HG03159 (cell line): ENCODE results near the gene AP2B1.
"Not testable (repeated sequence)": the region's sequence is repeated elsewhere in the genome, so short reads cannot be mapped to it uniquely, and the experiment has no call there.

Experiments used
- ATAC-seq: cut with Tn5 transposase; IDR thresholded peaks from one replicate; pipeline ENCODE4 v1.9.1; 2021; ENCODE audit warnings: mild to moderate bottlenecking, moderate library complexity; ENCODE audit not compliant: unreplicated experiment

AP2B1 gene

DNA sequence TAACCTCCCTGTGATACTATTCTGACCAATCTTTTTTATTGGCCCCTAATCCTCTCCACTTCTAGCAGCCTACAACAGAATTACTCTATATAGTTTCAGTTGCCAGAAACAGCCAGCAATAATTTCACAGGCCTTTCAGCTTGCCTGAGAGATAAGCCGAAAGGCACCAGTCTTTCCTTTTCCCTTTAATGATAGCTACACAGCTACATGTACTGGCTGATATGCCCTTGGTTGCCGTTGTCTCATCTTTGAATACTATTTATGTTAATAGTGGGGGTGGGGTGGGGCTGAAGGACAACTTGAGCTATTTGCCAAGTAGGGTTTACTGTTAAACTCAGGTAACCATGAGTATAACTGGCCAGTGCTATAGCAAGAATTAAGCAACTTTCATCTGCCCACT is 108.5 kb downstream of the AP2B1 start:
- no peak for ATAC-seq

DNA sequence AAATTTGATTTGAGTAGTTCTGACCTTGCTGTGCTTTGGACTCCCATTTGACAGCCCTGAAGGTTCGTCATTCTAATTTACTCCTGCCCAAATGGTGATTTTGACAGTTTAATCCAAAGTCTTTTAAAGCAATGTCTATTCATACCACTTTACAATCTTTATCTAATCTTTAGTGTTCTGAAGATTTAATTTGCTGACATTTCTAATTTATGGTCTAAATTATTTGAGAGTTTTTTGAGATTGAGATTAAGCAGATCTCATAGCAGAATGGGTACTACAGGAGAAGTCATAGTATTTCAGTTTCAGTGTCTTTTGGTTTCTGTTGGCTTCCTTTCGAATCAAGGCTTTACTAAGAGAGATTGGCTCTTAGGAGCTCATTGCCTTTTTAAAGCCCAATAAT is 111.7 kb downstream of the AP2B1 start:
- ATAC-seq, result no peak

GRCh38 chr17:35700150-35700549 is 113.0 kb downstream of the AP2B1 start:
- no peak for ATAC-seq

- no peak for ATAC-seq
These were observed 114.4 kb downstream of the AP2B1 start for GRCh38 chr17:35701491-35701890.

- not testable (repeated sequence) for ATAC-seq
These were observed 116.2 kb downstream of the AP2B1 start for GRCh38 chr17:35703308-35703707.

- ATAC-seq, result no peak
These were observed 118.1 kb downstream of the AP2B1 start for GRCh38 chr17:35705230-35705629.

GRCh38 chr17:35705705-35706104 is 118.6 kb downstream of the AP2B1 start:
- no peak for ATAC-seq

DNA sequence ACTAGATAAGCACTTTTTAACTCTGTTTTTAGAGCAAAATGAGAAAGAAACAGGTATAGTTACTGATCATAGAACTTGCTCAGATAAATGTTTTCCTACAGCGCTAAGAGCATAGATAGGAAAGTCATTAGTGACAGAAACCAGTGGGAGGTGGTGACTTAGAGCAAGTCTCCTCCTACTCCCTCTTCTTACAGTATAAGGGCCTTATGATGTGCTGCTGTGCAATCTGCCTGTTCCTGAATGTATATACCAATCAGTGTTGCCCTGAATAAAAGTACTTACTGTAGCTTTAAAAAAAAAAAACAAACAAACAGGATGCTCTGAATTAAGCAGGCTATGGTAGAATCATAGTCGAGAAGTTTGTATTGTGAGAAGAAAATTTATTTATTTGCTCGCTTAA is 121.0 kb downstream of the AP2B1 start:
- ATAC-seq, result no peak

DNA sequence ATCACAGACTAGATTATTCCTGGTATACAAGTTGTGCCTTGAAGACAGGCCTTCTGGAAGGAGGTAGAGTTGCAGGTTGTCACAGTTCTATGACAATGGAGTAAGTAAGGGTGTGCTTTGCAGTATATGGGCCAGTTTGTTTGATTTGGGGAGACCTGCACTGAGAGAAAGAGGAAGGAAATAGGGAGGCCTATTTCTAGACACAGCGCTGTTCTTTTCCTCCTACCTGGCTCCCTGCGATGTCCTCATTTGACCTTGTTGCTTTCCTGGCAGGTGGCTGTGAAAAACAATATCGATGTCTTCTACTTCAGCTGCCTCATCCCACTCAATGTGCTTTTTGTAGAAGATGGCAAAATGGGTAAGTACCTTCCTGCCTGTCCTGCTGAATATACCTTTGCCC is 121.8 kb downstream of the AP2B1 start:
- no peak for ATAC-seq

DNA sequence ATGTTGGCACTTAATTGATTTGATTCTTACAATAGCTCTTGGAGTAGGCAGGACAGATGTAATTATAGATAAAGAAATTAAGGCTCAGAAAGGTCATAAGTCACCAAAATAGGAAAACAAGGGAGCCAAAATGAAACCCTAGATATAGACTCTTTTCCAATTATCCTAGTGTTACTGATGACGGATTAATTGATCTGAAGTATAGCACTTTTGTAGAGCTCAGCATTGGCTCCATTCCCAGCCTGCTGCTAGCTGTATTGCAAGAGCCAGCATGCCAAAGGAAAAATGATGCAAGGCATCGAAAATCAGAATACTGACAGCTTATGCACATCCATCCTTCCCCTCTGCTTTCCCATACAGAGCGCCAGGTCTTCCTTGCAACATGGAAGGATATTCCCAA is 122.8 kb downstream of the AP2B1 start:
- ATAC-seq, result no peak

GRCh38 chr17:35710950-35711349 is 123.8 kb downstream of the AP2B1 start:
- ATAC-seq, result no peak

DNA sequence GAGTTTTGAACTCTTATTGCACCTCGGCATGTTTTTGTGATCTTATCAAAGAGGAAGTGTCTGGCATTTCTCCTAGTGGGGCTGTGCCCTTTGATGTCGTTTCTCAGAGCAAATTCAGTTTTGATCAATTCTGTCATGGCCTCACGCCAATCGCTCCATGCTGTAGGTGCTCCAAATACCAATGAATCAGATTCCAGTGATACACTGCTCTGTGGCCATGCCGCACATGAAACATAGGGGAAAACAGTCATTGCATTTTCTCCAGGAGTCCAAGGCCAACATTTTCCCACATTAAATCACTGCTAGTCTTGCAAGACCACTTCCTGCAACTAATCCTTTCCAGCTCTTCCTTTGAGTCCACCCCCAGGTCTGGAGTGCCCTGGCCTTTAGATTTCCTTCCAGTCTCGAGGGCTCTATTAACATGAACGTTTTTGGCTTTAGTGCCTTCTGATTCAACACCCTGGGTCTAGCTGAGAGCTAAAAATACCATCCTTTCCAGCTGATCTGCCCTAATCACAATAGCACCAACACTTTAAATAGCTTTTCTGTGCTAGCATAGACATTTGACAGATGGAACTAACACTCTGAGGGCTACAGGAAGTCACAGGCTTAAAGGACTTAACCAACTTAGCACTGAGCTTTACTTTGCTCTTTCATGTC is 126.1 kb downstream of the AP2B1 start:
- ATAC-seq, result no peak

- no peak for ATAC-seq
These were observed 127.9 kb downstream of the AP2B1 start for GRCh38 chr17:35714988-35715387.

GRCh38 chr17:35715416-35715815 is 128.3 kb downstream of the AP2B1 start:
- no peak for ATAC-seq

DNA sequence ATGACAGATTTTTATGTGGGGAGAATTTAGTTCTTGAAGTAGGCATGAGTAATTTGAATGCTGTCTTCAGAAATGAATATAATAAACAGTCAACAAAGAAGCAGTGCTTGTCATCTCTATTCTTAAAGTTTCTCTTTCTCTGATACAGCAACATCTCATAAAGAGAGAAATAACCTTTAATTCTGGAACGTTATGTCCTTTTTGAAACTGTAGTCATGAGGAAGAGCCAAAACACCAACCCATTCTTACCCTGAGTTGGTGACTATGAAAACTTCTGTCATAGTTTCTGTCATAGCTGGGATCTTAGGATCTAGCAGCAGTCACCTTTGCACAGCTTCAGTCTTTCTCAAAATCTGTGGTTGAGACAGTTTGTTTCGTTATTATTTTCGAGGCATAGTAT is 129.1 kb downstream of the AP2B1 start:
- no peak for ATAC-seq

- no peak for ATAC-seq
These were observed 129.9 kb downstream of the AP2B1 start for GRCh38 chr17:35716897-35717465.

DNA sequence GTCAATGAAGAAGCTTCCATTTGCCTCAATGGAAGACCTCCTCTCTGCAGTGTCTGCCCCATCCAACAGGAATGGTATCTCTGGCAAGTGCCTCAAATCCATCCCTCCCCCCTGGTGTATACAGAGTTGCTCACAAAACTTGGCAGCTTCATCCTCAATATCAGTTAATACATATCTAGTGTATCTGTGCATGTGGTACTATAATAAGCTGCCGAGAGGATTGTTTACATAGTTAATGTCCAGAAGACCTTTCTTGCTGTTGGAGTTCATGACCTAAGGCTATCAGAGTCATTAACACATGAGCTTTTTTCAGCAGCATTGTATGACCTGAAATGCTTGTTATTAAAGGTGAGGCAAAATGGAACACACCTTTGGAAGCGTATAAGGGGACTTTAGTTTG is 130.4 kb downstream of the AP2B1 start:
- no peak for ATAC-seq

- no peak for ATAC-seq
These were observed 136.6 kb downstream of the AP2B1 start for GRCh38 chr17:35723735-35724134.

GRCh38 chr17:35725058-35725457 is 137.9 kb downstream of the AP2B1 start:
- no peak for ATAC-seq

DNA sequence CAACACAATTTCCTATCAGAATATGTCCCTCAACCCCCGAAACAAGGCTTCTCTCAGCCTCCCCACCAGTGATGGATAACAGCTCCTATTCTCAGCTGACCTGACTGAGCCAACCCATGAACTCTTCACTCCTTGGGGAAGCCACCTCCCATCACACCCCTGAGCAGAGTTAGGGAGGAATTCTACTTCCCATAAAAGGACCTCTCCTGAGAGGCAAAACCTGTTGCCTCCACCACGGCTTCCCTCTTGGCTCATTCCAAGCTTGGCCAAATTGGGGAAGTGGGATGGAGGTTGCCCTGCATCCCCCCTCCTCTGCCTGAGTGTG is 138.6 kb downstream of the AP2B1 start:
- no peak for ATAC-seq

- ATAC-seq, result no peak
These were observed 139.2 kb downstream of the AP2B1 start for GRCh38 chr17:35726127-35726952.

- no peak for ATAC-seq
These were observed 139.9 kb downstream of the AP2B1 start for GRCh38 chr17:35726953-35727460.
